Amniotic stem cell (primary cell): Measurements from ENCODE around the gene MRGPRF.
"Not testable (repeated sequence)": the region's sequence is repeated elsewhere in the genome, so short reads cannot be mapped to it uniquely, and the experiment has no call there.

ENCODE experiments used
- DNase-seq: peaks from one replicate; lab custom pipeline; 2025; lab: John Stamatoyannopoulos, UW

MRGPRF gene

DNA sequence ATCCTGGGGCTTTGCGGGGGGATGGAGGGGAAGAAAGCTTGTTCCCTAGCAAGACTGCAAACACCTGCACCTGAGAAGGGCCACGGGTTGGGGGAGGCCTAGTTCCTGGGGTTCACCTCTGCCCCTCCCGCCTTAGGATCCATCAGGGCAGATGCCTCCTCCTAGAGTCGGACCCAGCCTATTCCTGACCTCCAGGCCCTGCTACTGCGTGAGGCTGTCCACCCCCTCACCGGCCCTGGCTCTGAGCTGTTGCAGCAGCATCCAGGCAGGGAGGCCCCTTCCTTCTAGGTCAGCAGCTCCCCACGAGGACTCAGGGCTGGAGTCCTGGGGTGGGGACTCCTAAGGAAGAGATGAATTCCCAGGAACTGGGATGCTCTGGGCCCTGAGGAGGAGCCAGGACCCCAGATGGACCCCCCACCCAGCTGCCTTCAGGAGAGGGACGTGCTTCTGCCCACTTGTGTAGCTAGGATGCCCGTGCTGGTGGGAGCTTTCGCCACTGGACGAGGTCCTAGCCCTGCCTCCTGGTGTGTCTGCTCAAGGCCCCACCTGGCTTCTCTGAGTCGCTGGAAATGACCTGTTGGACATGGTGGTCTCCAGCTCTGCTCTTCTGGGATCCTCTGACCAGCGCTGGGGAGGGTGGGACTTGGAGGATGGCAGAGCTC lies 10.3 kb downstream of the MRGPRF start:
- DNase-seq: no peak

DNA sequence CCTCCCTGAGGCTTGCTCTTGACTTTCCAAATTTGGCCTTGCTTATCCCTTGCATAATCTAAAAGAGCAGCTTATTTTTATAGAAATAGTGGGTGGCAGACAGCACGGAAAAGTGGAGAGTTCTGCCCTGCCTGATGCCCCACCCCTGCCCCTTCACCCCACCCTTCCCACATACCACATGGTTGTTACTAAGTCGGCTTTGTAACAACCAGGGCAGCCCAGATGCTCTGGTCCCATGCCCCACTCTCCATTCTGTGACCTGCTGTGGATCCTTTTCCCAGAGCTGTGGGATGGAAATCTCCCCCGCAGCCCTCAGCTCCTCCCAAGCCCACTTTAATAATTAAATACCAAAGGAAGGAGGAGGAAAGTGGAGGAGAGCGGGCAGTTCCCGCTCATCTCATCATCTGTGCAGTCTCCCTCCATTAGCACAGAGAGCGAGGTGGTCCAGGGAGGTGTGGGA lies 10.9 kb downstream of the MRGPRF start:
- DNase-seq: no peak

DNA sequence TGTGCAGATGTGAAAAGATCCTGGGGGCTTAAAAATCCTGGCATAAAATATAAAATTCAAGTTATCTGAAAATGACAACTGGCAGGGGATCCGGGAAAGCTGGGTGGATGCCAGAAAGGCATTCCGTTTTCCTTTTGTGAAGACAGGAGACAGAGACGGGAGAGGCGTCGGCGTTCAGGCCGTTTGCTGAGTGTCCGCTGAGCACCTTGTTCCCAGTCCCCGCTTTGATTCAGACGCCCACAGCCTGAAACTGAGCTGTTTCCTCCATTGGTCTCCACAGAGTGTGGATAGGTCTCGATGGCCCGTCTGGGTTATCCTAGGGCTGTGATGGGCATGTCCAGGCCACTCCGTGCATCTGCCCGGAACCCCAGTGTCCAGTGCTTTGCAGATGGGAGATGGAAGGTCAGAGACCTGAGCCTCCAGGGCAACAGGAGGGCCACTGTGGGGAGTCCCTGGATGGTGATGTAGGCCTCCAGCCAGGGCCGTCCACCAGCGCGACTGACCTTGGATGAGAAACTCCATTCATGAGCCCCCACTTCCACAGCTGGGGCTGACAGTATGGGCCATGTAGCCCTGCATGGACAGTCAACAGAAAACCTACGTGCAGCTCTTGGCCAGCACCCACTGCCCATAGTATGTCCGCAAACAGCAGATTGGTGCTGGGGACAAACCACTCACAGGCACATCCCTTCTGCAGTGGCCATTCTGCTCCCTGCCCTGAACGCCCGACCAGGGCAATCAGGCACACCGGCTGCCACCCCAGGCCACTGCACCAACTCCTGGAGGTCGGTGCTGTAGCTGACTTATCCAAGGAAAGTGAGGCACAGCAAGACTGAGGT lies 11.6 kb downstream of the MRGPRF start:
- DNase-seq: no peak

GRCh38 chr11:69000831-69001242 lies 12.2 kb downstream of the MRGPRF start:
- peak; percentile 79 for DNase-seq

GRCh38 chr11:69000391-69000790 lies 12.7 kb downstream of the MRGPRF start:
- DNase-seq: no peak

GRCh38 chr11:68999748-69000355 lies 13.2 kb downstream of the MRGPRF start:
- DNase-seq: not testable (repeated sequence)

GRCh38 chr11:68999093-68999747 lies 13.8 kb downstream of the MRGPRF start:
- no peak for DNase-seq

- no peak for DNase-seq
These were observed 14.6 kb downstream of the MRGPRF start for GRCh38 chr11:68998390-68998911.

DNA sequence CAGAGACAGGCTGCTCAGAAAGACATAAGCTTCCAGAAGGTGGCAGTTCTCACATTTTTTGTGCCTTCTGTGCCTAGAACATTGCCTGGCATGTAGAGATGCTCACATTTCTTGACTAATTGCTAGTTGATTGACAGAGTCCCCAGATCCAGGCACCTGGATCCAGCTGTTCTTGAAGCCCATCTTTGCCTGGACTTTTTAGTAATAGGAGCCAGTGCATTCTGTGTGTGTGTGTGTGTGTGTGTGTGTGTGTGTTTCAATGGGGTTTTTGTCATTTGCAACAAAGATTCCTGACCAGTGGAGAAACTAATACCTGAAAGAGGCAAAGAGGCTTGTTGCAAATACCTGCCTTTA lies 15.1 kb downstream of the MRGPRF start:
- no peak for DNase-seq

DNA sequence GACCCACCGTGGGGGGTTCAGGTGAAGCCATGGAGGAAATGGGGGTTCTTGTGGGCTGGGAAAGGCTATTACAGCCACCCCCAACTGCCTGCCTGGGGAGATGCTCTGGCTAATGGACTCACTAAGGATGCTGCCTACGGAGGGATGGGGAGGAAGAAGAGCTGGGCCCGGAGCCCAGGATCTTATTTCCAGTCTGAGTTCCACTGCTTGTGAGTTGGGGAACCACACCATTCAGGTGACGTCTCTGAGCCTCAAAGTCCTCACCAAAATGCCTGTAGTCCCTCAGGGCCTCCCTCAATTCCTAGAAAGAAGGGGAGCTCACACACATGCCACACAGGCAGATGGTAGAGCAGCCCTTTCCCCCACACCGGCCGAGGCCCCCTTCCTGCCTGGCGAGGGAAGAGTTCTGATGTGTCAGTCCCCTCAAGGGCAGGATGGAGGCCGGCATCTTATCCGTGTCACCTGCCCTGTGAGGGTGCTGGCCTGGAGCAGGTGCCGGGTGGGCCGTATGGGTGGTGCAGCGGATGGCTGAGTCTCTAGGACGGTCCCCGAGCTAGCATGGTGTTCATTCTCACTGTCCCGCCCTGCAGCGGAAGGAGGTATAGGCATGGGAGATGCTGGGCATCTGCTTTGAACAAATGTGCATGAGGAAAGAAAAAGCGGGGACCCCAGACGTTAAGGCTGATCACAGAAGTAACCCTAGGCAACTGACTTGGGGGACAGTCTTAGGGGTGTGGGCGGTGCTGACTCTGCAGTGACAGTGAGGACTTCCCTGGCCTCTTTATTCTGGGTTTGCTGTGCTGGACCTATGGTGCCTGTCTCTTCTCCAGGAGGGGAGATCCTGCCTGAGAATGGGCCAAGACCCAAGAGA lies 15.7 kb downstream of the MRGPRF start:
- DNase-seq: no peak

DNA sequence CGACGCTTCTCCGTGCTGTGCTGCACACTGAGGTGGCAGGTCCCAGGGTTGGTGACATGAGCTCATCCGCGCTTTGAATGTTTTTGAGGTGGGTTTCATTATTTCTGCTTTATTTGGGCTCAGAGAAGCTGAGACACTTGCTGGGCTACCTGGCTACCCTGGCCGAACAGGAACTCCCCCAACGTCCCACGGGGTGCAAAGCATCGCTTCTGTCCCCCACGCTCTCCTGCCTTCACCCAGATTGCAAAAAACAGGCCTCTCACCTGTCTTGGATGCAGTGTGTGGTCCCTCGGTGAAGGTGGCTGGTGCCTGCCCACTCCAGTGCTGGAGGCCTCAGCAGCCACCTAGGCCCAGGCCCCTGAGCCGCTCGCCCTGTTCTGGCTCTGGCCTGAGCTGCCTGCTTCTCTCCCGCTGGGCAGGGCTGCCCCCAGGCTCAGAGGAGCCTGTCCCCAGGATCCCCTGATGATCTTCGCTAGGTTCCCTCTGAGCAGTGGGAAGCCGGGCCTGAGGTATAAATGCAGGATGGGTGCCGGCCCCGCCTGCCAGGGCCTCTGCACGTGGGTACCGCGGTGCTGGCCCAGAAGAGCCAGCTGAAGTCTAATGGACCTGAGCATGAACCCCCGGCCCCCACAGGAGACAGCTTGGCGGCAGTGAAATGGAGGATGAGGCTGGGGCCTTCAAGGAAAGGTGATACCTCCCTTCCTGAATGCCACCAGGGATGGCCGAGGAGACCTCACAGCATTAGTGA lies 16.5 kb downstream of the MRGPRF start:
- DNase-seq: no peak

DNA sequence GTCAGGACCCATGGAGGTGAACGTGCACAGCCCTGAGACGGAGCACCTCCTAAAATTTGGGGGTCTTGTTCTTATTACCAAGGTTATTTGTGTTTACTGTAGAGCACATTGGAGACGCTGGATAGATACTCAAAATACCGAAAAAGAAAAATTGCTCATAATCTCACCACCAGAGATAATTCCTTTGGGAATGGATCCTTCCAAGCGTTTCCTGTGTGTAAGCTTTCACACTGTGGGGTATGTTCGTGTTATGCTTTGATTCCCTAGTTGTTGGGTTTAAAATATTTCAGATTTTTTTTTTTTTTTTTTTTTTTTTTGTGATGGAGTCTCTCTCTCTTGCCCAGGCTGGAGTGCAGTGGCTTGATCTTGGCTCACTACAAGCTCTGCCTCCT lies 18.2 kb downstream of the MRGPRF start:
- DNase-seq: no peak

- no peak for DNase-seq
These were observed 18.7 kb downstream of the MRGPRF start for GRCh38 chr11:68994161-68994893.

DNA sequence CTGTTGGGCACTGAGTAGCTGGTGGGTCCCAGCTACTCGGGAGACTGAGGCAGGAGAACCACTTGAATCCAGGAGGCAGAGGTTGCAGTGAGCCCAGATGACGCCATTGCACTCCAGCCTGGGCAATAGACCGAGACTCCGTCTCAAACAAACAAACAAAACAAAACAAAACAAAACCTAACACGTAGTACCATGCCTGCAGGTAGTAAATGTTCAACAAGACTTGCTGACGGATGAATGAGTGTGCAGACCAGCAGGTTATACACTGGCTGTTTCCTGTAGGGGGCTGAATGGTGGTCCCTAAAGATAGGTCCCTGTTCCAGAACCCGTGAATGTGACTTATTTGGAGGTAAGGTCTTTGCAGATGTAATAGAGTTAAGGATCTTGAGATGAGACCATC lies 19.5 kb downstream of the MRGPRF start:
- DNase-seq: no peak

DNA sequence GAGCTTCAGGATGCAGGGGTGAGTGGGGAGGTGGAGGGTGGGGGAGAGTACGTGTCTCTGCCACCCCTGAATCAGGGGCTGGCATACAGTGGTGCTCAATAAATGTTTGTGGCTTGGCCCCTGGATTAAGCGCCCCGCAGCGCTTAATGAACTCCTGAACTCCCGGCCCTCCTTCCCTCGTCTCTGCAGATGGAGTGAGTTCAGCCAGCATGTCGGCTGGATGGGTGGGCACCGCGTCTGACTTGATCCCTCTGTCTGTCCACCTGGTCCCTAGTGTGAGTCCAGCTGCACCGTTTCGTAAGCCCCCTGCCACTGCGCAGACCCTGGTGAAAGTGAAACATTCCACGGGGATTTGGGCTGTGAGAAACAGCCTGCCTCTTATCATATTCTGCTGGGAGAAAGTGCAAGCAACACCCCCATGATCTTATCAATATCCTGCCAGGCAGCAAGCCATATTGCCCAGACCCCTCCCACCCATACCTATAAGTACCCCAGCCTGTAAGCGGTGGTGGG lies 20.2 kb downstream of the MRGPRF start:
- DNase-seq: no peak

GRCh38 chr11:68990995-68991780 lies 21.9 kb downstream of the MRGPRF start:
- no peak for DNase-seq

- DNase-seq: no peak
These were observed 23.0 kb downstream of the MRGPRF start for GRCh38 chr11:68989936-68990606.

DNA sequence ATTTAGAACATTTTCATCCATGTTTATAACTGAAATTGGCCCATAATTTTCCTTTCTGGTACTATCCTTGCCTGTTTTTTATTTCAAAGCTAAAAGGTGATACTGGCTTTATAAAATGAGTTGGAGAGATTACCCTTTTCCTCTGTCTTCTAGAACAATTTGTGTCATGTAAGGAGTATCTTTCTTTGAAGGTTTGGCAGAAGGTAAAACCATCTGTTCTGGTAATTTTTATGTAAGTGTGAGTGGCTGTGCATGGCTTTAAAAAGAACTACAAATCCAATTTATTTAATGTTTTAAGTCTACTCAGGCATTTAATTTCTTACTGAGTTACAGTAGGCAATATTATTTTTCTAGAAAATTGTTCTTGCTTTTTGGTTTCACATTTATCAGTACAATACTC lies 24.6 kb downstream of the MRGPRF start:
- no peak for DNase-seq
